Osteoblast (primary cell): ENCODE data around the gene RPL27. TPM values are rescaled to one million over a fixed set of nuclear protein-coding genes. Genes with fewer than 3 reads are reported as not detected.
"Not testable (repeated sequence)": the region's sequence is repeated elsewhere in the genome, so short reads cannot be mapped to it uniquely, and the experiment has no call there.

ENCODE experiments used
- DNase-seq: peaks from one replicate; pipeline ENCODE4 v3.0.0; 2011; ENCODE audit warnings: low spot score, mixed read lengths; ENCODE audit not compliant: insufficient read length; ENCODE audit errors: missing footprints
- H2AFZ ChIP-seq: 2 replicates; pipeline ENCODE4 v1.6.0; 2011; ENCODE audit warnings: mild to moderate bottlenecking, low read length
- H3K27ac ChIP-seq: 2 replicates; pipeline ENCODE4 v1.5.1; 2011; ENCODE audit warnings: mild to moderate bottlenecking, low read depth, low read length, moderate library complexity
- H3K27me3 ChIP-seq: 2 replicates; pipeline ENCODE4 v1.6.0; 2012; ENCODE audit warnings: mild to moderate bottlenecking, control low read depth, inconsistent platforms, low read length, moderate library complexity; ENCODE audit not compliant: insufficient read depth
- H3K36me3 ChIP-seq: 2 replicates; pipeline ENCODE4 v1.5.1; 2011; ENCODE audit warnings: mild to moderate bottlenecking, low read length, control low read depth, moderate library complexity; ENCODE audit not compliant: insufficient read depth
- H3K4me1 ChIP-seq: 2 replicates; pipeline ENCODE4 v1.5.1; 2011; ENCODE audit warnings: mild to moderate bottlenecking, low read length, control low read depth, moderate library complexity; ENCODE audit not compliant: insufficient read depth
- H3K4me2 ChIP-seq: 2 replicates; pipeline ENCODE4 v1.6.0; 2011; ENCODE audit warnings: mild to moderate bottlenecking, low read length; ENCODE audit not compliant: insufficient read depth
- H3K4me3 ChIP-seq: fragments of 200-600 bp; sonication (generic); 3 replicates; pipeline ENCODE4 v1.5.1; 2012; ENCODE audit warnings: mild to moderate bottlenecking, low read length, inconsistent platforms; ENCODE audit not compliant: insufficient read depth
- H3K79me2 ChIP-seq: 2 replicates; pipeline ENCODE4 v1.6.0; 2012; ENCODE audit warnings: mild to moderate bottlenecking, low read length, control low read depth, inconsistent platforms; ENCODE audit not compliant: insufficient read depth
- H3K9me3 ChIP-seq: 2 replicates; pipeline ENCODE4 v1.5.1; 2011; ENCODE audit warnings: low read depth, low read length, control low read depth
- H4K20me1 ChIP-seq: 2 replicates; pipeline ENCODE4 v1.6.0; 2012; ENCODE audit warnings: mild to moderate bottlenecking, low read length, control low read depth; ENCODE audit not compliant: insufficient read depth
- CTCF ChIP-seq: IDR thresholded peaks from 2 replicates; pipeline ENCODE4 v1.5.1; 2011; ENCODE audit warnings: mild to moderate bottlenecking, low read depth, low read length, moderate library complexity; ENCODE audit errors: extremely low read depth
- total RNA-seq: library from RNA; depleted of rRNA; stranded (reverse); fragments of >200 nt; gene quantifications from 2 replicates; pipeline ENCODE4 v1.2.3, GENCODE V29; 2012

The RPL27 gene
- total RNA-seq, 1 donor: 878 TPM

- DNase-seq: peak; percentile 93
- Histone ChIP-seq H3K4me1 (peaks cover 6% of the 10 kb centered on the region), H4K20me1 (no peaks in the 10 kb centered on the region), H3K4me2 (peak within 1 kb of the TSS; percentile 86), H2AFZ (peak within 1 kb of the TSS; percentile 84), H3K4me3 (peak within 1 kb of the TSS; percentile 77), H3K9me3 (no peaks in the 10 kb centered on the region), H3K27me3 (no peaks in the 10 kb centered on the region), H3K36me3 (peaks cover 28% of the 10 kb centered on the region), H3K27ac (peak within 1 kb of the TSS; percentile 77), H3K79me2 (peaks cover 23% of the 10 kb centered on the region)
- TF ChIP-seq CTCF: no peak
These were observed 33.9 kb upstream of the RPL27 start, which contains the start of gene AARSD1 for GRCh38 chr17:42964161-42964932. AARSD1 (minus strand) TSS chr17:42964454; CDS start chr17:42964440, 14 bp downstream.

- Histone ChIP-seq H3K4me2 (no peak overlapping the region), H3K27me3 (no peaks in the 10 kb centered on the region), H3K79me2 (peaks cover 16% of the 10 kb centered on the region), H3K9me3 (no peaks in the 10 kb centered on the region), H3K27ac (no peak overlapping the region), H4K20me1 (no peaks in the 10 kb centered on the region), H3K4me1 (peaks cover 6% of the 10 kb centered on the region), H3K4me3 (no peak overlapping the region), H2AFZ (no peak overlapping the region), H3K36me3 (no peaks in the 10 kb centered on the region)
- DNase-seq: no peak
- TF ChIP-seq CTCF: no peak
These were observed 30.3 kb upstream of the RPL27 start for GRCh38 chr17:42967925-42968324.

GRCh38 chr17:42969001-42969581, 29.1 kb upstream of the RPL27 start:
- Histone ChIP-seq H3K27ac (no peak overlapping the region), H2AFZ (no peak overlapping the region), H3K9me3 (no peaks in the 10 kb centered on the region), H3K4me2 (no peak overlapping the region), H3K36me3 (no peaks in the 10 kb centered on the region), H3K27me3 (no peaks in the 10 kb centered on the region), H4K20me1 (no peaks in the 10 kb centered on the region), H3K4me3 (no peak overlapping the region), H3K79me2 (peaks cover 5% of the 10 kb centered on the region), H3K4me1 (no peaks in the 10 kb centered on the region)
- DNase-seq: peak; percentile 17
- TF ChIP-seq CTCF: no peak

GRCh38 chr17:42971589-42971988, 26.6 kb upstream of the RPL27 start:
- H4K20me1 ChIP-seq: no peaks in the 10 kb centered on the region
- no peak for DNase-seq
- H2AFZ ChIP-seq: no peak overlapping the region
- H3K9me3 ChIP-seq: no peaks in the 10 kb centered on the region
- no peak overlapping the region for H3K4me3 ChIP-seq
- H3K27me3 ChIP-seq: no peaks in the 10 kb centered on the region
- no peak for TF ChIP-seq CTCF
- no peaks in the 10 kb centered on the region for H3K79me2 ChIP-seq
- no peak overlapping the region for H3K27ac ChIP-seq
- H3K4me2 ChIP-seq: no peak overlapping the region
- no peaks in the 10 kb centered on the region for H3K36me3 ChIP-seq
- H3K4me1 ChIP-seq: no peaks in the 10 kb centered on the region

GRCh38 chr17:42973323-42973722, 24.9 kb upstream of the RPL27 start:
- not testable (repeated sequence) for H3K4me2 ChIP-seq

More at GRCh38 chr17:42973323-42973722, 24.9 kb upstream of the RPL27 start:
- not testable (repeated sequence) for H3K79me2 ChIP-seq, H3K36me3 ChIP-seq, H3K4me3 ChIP-seq, H2AFZ ChIP-seq, H3K27me3 ChIP-seq, H3K27ac ChIP-seq, H4K20me1 ChIP-seq, H3K9me3 ChIP-seq, DNase-seq, H3K4me1 ChIP-seq
